SK-N-SH (cell line): Measurements from ENCODE around the gene GDF2. TPM values are rescaled to one million over a fixed set of nuclear protein-coding genes. Genes with fewer than 3 reads are reported as not detected.

Experiments
- CTCF ChIA-PET: fragments of 300-600, 350-600 bp; formaldehyde crosslinking; extraction: SDS; loops from one replicate; lab custom pipeline; 2021; lab: Yijun Ruan, JAX
- POLR2A ChIA-PET: fragments of 350-600 bp; sonication (Branson Sonifier 250); formaldehyde crosslinking; extraction: SDS; loops from one replicate; lab custom pipeline; 2020; ENCODE audit warnings: antibody characterized with exemption, inconsistent platforms; lab: Yijun Ruan, JAX
- DNase-seq: peaks from one replicate; pipeline ENCODE4 v3.0.0; 2012
- H2AFZ ChIP-seq: fragments of 200-600 bp; sonication (generic); 2 replicates; pipeline ENCODE4 v1.8.1; 2016; ENCODE audit warnings: antibody characterized with exemption, mild to moderate bottlenecking, low read depth
- H3F3A ChIP-seq: fragments of 200-600 bp; sonication (generic); replicated peaks from 2 replicates; pipeline ENCODE3; 2016; ENCODE audit warnings: antibody characterized with exemption, mild to moderate bottlenecking; ENCODE audit not compliant: insufficient read depth
- H3K27ac ChIP-seq, 2 experiments: fragments of 200-500 bp in 1 of 2; fragments of 200-600 bp in 1 of 2; sonication (Bioruptor generic) in 1 of 2; sonication (generic), shearing (Covaris generic) in 1 of 2; 2 replicates each; pipeline versions ENCODE4 v1.5.1 to v1.6.1; 2014 to 2016; ENCODE audit warnings: low read depth in 2 of 2, inconsistent platforms in 1 of 2, low read length in 1 of 2, mild to moderate bottlenecking in 1 of 2, mixed read lengths in 1 of 2
- H3K27me3 ChIP-seq: fragments of 200-600 bp; sonication (generic), shearing (Covaris generic); 2 replicates; pipeline ENCODE4 v1.6.1; 2016; ENCODE audit warnings: mixed run types; ENCODE audit not compliant: insufficient read depth
- H3K36me3 ChIP-seq, 2 experiments: fragments of 200-500 bp in 1 of 2; fragments of 200-600 bp in 1 of 2; sonication (Bioruptor generic) in 1 of 2; sonication (generic) in 1 of 2; replicated peaks in 1 of 2; 2 replicates each; pipeline versions ENCODE3 to v1.5.1; 2014 to 2016; ENCODE audit warnings: low read length in 1 of 2, mild to moderate bottlenecking in 1 of 2; ENCODE audit not compliant: insufficient read depth in 2 of 2, control insufficient read depth in 1 of 2
- H3K4me1 ChIP-seq, 2 experiments: fragments of 200-500 bp in 1 of 2; fragments of 200-600 bp in 1 of 2; sonication (Bioruptor generic) in 1 of 2; sonication (generic), shearing (Covaris generic) in 1 of 2; 2 replicates each; pipeline versions ENCODE4 v1.5.1 to v1.6.1; 2014 to 2016; ENCODE audit warnings: low read depth in 1 of 2, low read length in 1 of 2, mixed run types in 1 of 2; ENCODE audit not compliant: insufficient read depth in 2 of 2, control insufficient read depth in 1 of 2
- H3K4me2 ChIP-seq: fragments of 200-600 bp; sonication (generic), shearing (Covaris generic); 2 replicates; pipeline ENCODE4 v1.6.1; 2017; ENCODE audit warnings: mixed run types
- H3K4me3 ChIP-seq, 2 experiments: fragments of 200-500 bp in 1 of 2; fragments of 200-600 bp in 1 of 2; sonication (Bioruptor generic) in 1 of 2; sonication (generic), shearing (Covaris generic) in 1 of 2; 2 replicates each; pipeline versions ENCODE4 v1.5.1 to v1.8.1; 2014 to 2016; ENCODE audit warnings: low read depth in 2 of 2, inconsistent platforms in 1 of 2, low read length in 1 of 2, mild to moderate bottlenecking in 1 of 2, mixed read lengths in 1 of 2, moderate library complexity in 1 of 2
- H3K79me2 ChIP-seq: fragments of 200-600 bp; sonication (generic); 2 replicates; pipeline ENCODE4 v1.8.1; 2017; ENCODE audit warnings: mild to moderate bottlenecking; ENCODE audit not compliant: insufficient read depth
- H3K9ac ChIP-seq: fragments of 200-600 bp; sonication (generic); 2 replicates; pipeline ENCODE4 v1.6.1; 2017; ENCODE audit warnings: mixed run types
- H3K9me2 ChIP-seq: fragments of 200-600 bp; sonication (generic); 2 replicates; pipeline ENCODE4 v1.6.1; 2017; ENCODE audit warnings: mixed run types
- H3K9me3 ChIP-seq: fragments of 200-600 bp; sonication (generic); 2 replicates; pipeline ENCODE4 v1.6.1; 2017; ENCODE audit warnings: mixed run types, mild to moderate bottlenecking, moderate library complexity
- H4K20me1 ChIP-seq: fragments of 200-600 bp; sonication (generic); 2 replicates; pipeline ENCODE4 v1.6.1; 2017; ENCODE audit warnings: mild to moderate bottlenecking, mixed run types; ENCODE audit not compliant: insufficient read depth
- FOSL2 ChIP-seq: IDR thresholded peaks from 2 replicates; pipeline ENCODE4 v1.4.0; 2012; ENCODE audit warnings: low read depth, mild to moderate bottlenecking, moderate library complexity, borderline replicate concordance
- FOXJ3 ChIP-seq: sonication (generic); formaldehyde crosslinking; IDR thresholded peaks from 2 replicates; pipeline ENCODE4 v1.5.1; 2020; ENCODE audit warnings: mild to moderate bottlenecking, missing genetic modification reagents
- GATA2 ChIP-seq: sonication (generic); formaldehyde crosslinking; IDR thresholded peaks from 2 replicates; pipeline ENCODE4 v1.5.0; 2020; ENCODE audit warnings: mild to moderate bottlenecking, missing genetic modification reagents
- JUND ChIP-seq: IDR thresholded peaks from 2 replicates; pipeline ENCODE4 v1.4.0; 2012
- MAX ChIP-seq: IDR thresholded peaks from 2 replicates; pipeline ENCODE4 v1.4.0; 2012; ENCODE audit warnings: low read depth
- NFIC ChIP-seq: IDR thresholded peaks from 2 replicates; pipeline ENCODE4 v1.4.0; 2012; ENCODE audit warnings: borderline replicate concordance
- PBX3 ChIP-seq: IDR thresholded peaks from 2 replicates; pipeline ENCODE4; 2012
- POLR2AphosphoS5 ChIP-seq: IDR thresholded peaks from 2 replicates; pipeline ENCODE4 v1.6.1; 2012; ENCODE audit warnings: low read depth, low read length
- RAD21 ChIP-seq: IDR thresholded peaks from 2 replicates; pipeline ENCODE4 v1.6.1; 2012; ENCODE audit warnings: mild to moderate bottlenecking, low read length
- RCOR1 ChIP-seq: fragments of 150-350 bp; IDR thresholded peaks from 2 replicates; pipeline ENCODE4 v1.6.1; 2017; ENCODE audit warnings: antibody characterized with exemption, low read length
- RFX5 ChIP-seq: IDR thresholded peaks from 2 replicates; pipeline ENCODE4 v1.6.1; 2012; ENCODE audit warnings: mild to moderate bottlenecking, improper control_type of control experiment, low read length
- RXRA ChIP-seq: IDR thresholded peaks from 2 replicates; pipeline ENCODE4 v1.4.0; 2012; ENCODE audit warnings: low read depth, mild to moderate bottlenecking, borderline replicate concordance
- TAF1 ChIP-seq: IDR thresholded peaks from 2 replicates; pipeline ENCODE4 v1.6.1; 2012; ENCODE audit warnings: low read depth, mild to moderate bottlenecking, low read length, moderate library complexity, borderline replicate concordance
- USF1 ChIP-seq: IDR thresholded peaks from 2 replicates; pipeline ENCODE4 v1.4.0; 2012; ENCODE audit warnings: low read depth, borderline replicate concordance
- WGBS: methylation state at CpG from one replicate; pipeline ENCODE4 v1.1.6; 2017; ENCODE audit warnings: low lambda C conversion rate; 5-methylcytosine and 5-hydroxymethylcytosine counted together
- polyA plus RNA-seq, 3 experiments: library from polyadenylated mRNA; depleted of rRNA; stranded (reverse); fragments of >200 nt; gene quantifications; 2 replicates each; pipeline ENCODE4 v1.2.3, GENCODE V29; 2012

Gene GDF2
- polyA plus RNA-seq, 1 of the 3 experiments (the other 2 are of a cell fraction): not detected

GRCh38 chr10:47366731-47367460 lies 44.6 kb downstream of the GDF2 start:
- no peaks in the 10 kb centered on the region for H3K4me1 ChIP-seq
- no peak overlapping the region for H3K4me3 ChIP-seq
- H3K4me2 ChIP-seq: no peak overlapping the region
- H3K9ac ChIP-seq: no peak overlapping the region
- no peaks in the 10 kb centered on the region for H3K36me3 ChIP-seq
- no peaks in the 10 kb centered on the region for H3K79me2 ChIP-seq
- DNase-seq: no peak
- ChIA-PET POLR2A (no interaction called here), CTCF (interaction anchor here (0.8 to 1.7 kb wide), 5 partner anchors 8 to 342 kb away, joined by 3 to 7 read pairs (median 3); no protein-coding TSS in a partner anchor)
- WGBS: 86% methylated on average over 8 of the region's 8 CpGs
- H3K9me2 ChIP-seq: no peaks in the 10 kb centered on the region
- H3K27me3 ChIP-seq: no peaks in the 10 kb centered on the region
- H2AFZ ChIP-seq: no peak overlapping the region
- no peak overlapping the region for H3K27ac ChIP-seq
- no peak for TF ChIP-seq RFX5
- no peak for TF ChIP-seq FOXJ3 (CRISPR knock-in tag)
- no peak for TF ChIP-seq RAD21
- no peak for TF ChIP-seq MAX
- no peaks in the 10 kb centered on the region for H3K9me3 ChIP-seq
- H4K20me1 ChIP-seq: no peaks in the 10 kb centered on the region
- peaks cover under 1% of the 10 kb centered on the region for H3F3A ChIP-seq

- H3K36me3 ChIP-seq: no peaks in the 10 kb centered on the region
- no peak overlapping the region for H3K27ac ChIP-seq
- no peaks in the 10 kb centered on the region for H3K27me3 ChIP-seq
- no peaks in the 10 kb centered on the region for H3K4me1 ChIP-seq
- H2AFZ ChIP-seq: no peak overlapping the region
- H3K79me2 ChIP-seq: no peaks in the 10 kb centered on the region
- 89% methylated on average over 7 of the region's 11 CpGs for WGBS
- no peaks in the 10 kb centered on the region for H4K20me1 ChIP-seq
- ChIA-PET POLR2A (no interaction called here), CTCF (interaction anchor here (0.8 to 1.7 kb wide), 4 partner anchors 9 to 342 kb away, joined by 3 to 7 read pairs (median 3); no protein-coding TSS in a partner anchor)
- no peaks in the 10 kb centered on the region for H3K9me2 ChIP-seq
- H3K9ac ChIP-seq: no peak overlapping the region
- no peak for TF ChIP-seq USF1
- TF ChIP-seq RCOR1: no peak
- no peak for TF ChIP-seq GATA2
- no peak for TF ChIP-seq RXRA
- TF ChIP-seq POLR2AphosphoS5: no peak
- TF ChIP-seq JUND: no peak
- no peak for TF ChIP-seq TAF1
- TF ChIP-seq FOSL2: no peak
- no peak for TF ChIP-seq PBX3
- no peak for TF ChIP-seq NFIC
- no peak for TF ChIP-seq RFX5
- DNase-seq: no peak
- no peaks in the 10 kb centered on the region for H3F3A ChIP-seq
- no peaks in the 10 kb centered on the region for H3K9me3 ChIP-seq
- H3K4me2 ChIP-seq: no peak overlapping the region
- H3K4me3 ChIP-seq: no peak overlapping the region
Observed at GRCh38 chr10:47367646-47368045, 45.4 kb downstream of the GDF2 start.
